GM23248 (cell line): ENCODE measurements around the gene MYMX. TPM values are rescaled to one million over a fixed set of nuclear protein-coding genes. Genes with fewer than 3 reads are reported as not detected.
A peak's percentile ranks its signal among the peaks of the same experiment; 100 is the strongest.

Experiments used
- DNase-seq: peaks from one replicate; pipeline ENCODE4 v3.0.0-alpha.2; 2015
- H2AFZ ChIP-seq: fragments of 200-600 bp; sonication (generic); 2 replicates; pipeline ENCODE4 v1.6.1; 2016; ENCODE audit warnings: antibody characterized with exemption
- H3F3A ChIP-seq: fragments of 200-600 bp; sonication (generic); 2 replicates; pipeline ENCODE4 v1.6.1; 2016; ENCODE audit warnings: mild to moderate bottlenecking, antibody characterized with exemption, mixed run types; ENCODE audit not compliant: insufficient read depth
- H3K27ac ChIP-seq: fragments of 200-600 bp; sonication (generic); 2 replicates; pipeline ENCODE4 v1.5.1; 2016; ENCODE audit warnings: mild to moderate bottlenecking
- H3K27me3 ChIP-seq: fragments of 200-600 bp; sonication (generic); replicated peaks from 2 replicates; pipeline ENCODE4 v1.6.1; 2016; ENCODE audit warnings: mild to moderate bottlenecking; ENCODE audit not compliant: insufficient read depth
- H3K36me3 ChIP-seq: fragments of 200-600 bp; sonication (generic); 2 replicates; pipeline ENCODE4 v1.6.1; 2016; ENCODE audit warnings: low read depth, mild to moderate bottlenecking
- H3K4me1 ChIP-seq: fragments of 200-600 bp; sonication (generic); 2 replicates; pipeline ENCODE4 v1.6.1; 2016; ENCODE audit warnings: mild to moderate bottlenecking; ENCODE audit not compliant: insufficient read depth
- H3K4me2 ChIP-seq: fragments of 200-600 bp; sonication (generic); one replicate; pipeline ENCODE4 v1.6.1; 2016; ENCODE audit warnings: mild to moderate bottlenecking; ENCODE audit not compliant: unreplicated experiment
- H3K4me3 ChIP-seq: fragments of 200-600 bp; sonication (generic); 2 replicates; pipeline ENCODE4 v1.5.1; 2016; ENCODE audit warnings: mild to moderate bottlenecking
- H3K79me2 ChIP-seq: fragments of 200-600 bp; sonication (generic); 2 replicates; pipeline ENCODE4 v1.6.1; 2016; ENCODE audit warnings: mild to moderate bottlenecking; ENCODE audit not compliant: insufficient read depth
- H3K9ac ChIP-seq: fragments of 200-600 bp; sonication (generic); 2 replicates; pipeline ENCODE4 v1.6.1; 2016; ENCODE audit warnings: mild to moderate bottlenecking
- H3K9me2 ChIP-seq: fragments of 200-600 bp; sonication (generic); 2 replicates; pipeline ENCODE4 v1.6.1; 2016; ENCODE audit warnings: mixed run types, mild to moderate bottlenecking, moderate library complexity; ENCODE audit not compliant: insufficient read depth
- H3K9me3 ChIP-seq: fragments of 200-600 bp; sonication (generic); one replicate; pipeline ENCODE4 v1.6.1; 2017; ENCODE audit warnings: low read depth
- H4K20me1 ChIP-seq: fragments of 200-600 bp; sonication (generic); 2 replicates; pipeline ENCODE4 v1.6.0; 2016; ENCODE audit not compliant: insufficient read depth
- EZH2 ChIP-seq: fragments of 200-600 bp; sonication (generic); IDR thresholded peaks from 2 replicates; pipeline ENCODE4 v1.6.1; 2018; ENCODE audit warnings: antibody characterized with exemption, mild to moderate bottlenecking; ENCODE audit not compliant: insufficient read depth, poor library complexity, severe bottlenecking
- EZH2phosphoT487 ChIP-seq: fragments of 200-600 bp; sonication (generic); IDR thresholded peaks from 2 replicates; pipeline ENCODE4 v1.6.1; 2018; ENCODE audit warnings: antibody characterized with exemption, moderate library complexity, mild to moderate bottlenecking, low read depth; ENCODE audit not compliant: insufficient read depth
- WGBS, 2 experiments: methylation state at CpG; one replicate each; pipeline ENCODE4 v1.1.6; 2015 to 2017; ENCODE audit warnings: low lambda C conversion rate in 2 of 2, low coverage in 1 of 2; ENCODE audit errors: missing lambda C conversion rate in 2 of 2; 5-methylcytosine and 5-hydroxymethylcytosine counted together
- in situ Hi-C: fragments of 300-500 bp; cut with MboI; formaldehyde crosslinking; loops from 2 replicates; pipeline ENCODE4 v1.15.0; 2020
- polyA plus RNA-seq: library from polyadenylated mRNA; unstranded; fragments of >200 nt; fragmentation: Nextera tagmentation; extraction: Ambion mirVana; gene quantifications from 2 replicates; pipeline ENCODE4 v1.2.1, GENCODE V29; 2016
- total RNA-seq: library from RNA; depleted of rRNA; stranded (reverse); fragments of >200 nt; shearing (Covaris generic); gene quantifications from 2 replicates; pipeline ENCODE4 v1.2.3, GENCODE V29; 2014

The MYMX gene
- total and polyA plus RNA-seq, 2 experiments from 2014 or later, result not detected

DNA sequence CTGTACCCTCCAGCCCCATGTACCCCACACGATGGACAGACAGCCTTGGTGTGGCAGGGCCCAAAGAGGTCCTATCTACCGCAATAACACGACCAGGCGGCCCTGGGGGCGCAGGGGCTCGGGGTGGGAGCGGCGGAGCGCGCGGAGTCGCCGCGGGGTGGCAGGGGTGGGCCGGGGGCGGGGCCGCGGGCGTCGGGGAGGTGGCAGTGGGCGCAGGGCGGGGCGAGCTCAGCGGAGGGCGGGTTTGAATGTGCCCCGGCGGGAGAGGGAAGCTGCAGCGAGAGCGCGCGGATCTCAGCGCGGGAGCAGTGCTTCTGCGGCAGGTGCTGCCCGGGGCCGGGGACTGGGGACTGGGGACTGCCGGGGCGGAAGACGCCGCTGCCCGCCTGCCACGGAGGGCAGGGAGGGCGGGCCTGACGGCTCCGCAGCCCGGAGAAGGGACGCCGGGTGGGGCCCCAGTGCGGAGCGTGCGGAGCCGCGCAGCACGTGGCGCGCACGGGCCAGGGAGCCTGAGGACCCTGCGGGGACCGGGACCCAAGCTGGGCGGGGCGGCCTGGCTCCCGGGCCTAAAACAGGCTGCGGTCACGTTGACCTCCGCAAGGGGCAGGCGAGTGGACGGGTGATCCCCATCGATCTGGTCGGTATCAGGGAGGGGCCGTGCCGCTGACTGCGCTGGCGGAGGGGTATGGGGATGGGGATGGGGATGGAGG is 6.7 kb downstream of the MYMX start, which contains the start of gene SLC29A1:
TSS of gene SLC29A1 (plus strand) at position 277 of the 710 bp plus-strand sequence. CDS start 3,719 bp downstream, outside the sequence.
- H3K4me2 ChIP-seq, result peak within 1 kb of the TSS; percentile 60
- H3K27me3 ChIP-seq, result no peaks in the 10 kb centered on the region
- peaks cover 14% of the 10 kb centered on the region for H3F3A ChIP-seq
- no peaks in the 10 kb centered on the region; the same call in 1 of the 2 replicates for H3K79me2 ChIP-seq
- no peaks in the 10 kb centered on the region for H3K9me2 ChIP-seq
- no peaks in the 10 kb centered on the region for H3K36me3 ChIP-seq
- peak within 1 kb of the TSS; percentile 67 for H3K4me3 ChIP-seq
- H3K27ac ChIP-seq, result no peak within 1 kb of the TSS
- no peaks in the 10 kb centered on the region for H4K20me1 ChIP-seq
- TF ChIP-seq EZH2phosphoT487, result no peak
- TF ChIP-seq EZH2, result no peak
- 0 to 1% methylated on average over 30 to 38 of the region's 73 CpGs for WGBS, 2 experiments
- peak; percentile 75 for DNase-seq
- H3K9ac ChIP-seq, result peak within 1 kb of the TSS; percentile 52
- in situ Hi-C loops, result no loop called here
- H2AFZ ChIP-seq, result peak within 1 kb of the TSS; percentile 71
- peaks cover 20% of the 10 kb centered on the region for H3K4me1 ChIP-seq
- H3K9me3 ChIP-seq, result no peaks in the 10 kb centered on the region

DNA sequence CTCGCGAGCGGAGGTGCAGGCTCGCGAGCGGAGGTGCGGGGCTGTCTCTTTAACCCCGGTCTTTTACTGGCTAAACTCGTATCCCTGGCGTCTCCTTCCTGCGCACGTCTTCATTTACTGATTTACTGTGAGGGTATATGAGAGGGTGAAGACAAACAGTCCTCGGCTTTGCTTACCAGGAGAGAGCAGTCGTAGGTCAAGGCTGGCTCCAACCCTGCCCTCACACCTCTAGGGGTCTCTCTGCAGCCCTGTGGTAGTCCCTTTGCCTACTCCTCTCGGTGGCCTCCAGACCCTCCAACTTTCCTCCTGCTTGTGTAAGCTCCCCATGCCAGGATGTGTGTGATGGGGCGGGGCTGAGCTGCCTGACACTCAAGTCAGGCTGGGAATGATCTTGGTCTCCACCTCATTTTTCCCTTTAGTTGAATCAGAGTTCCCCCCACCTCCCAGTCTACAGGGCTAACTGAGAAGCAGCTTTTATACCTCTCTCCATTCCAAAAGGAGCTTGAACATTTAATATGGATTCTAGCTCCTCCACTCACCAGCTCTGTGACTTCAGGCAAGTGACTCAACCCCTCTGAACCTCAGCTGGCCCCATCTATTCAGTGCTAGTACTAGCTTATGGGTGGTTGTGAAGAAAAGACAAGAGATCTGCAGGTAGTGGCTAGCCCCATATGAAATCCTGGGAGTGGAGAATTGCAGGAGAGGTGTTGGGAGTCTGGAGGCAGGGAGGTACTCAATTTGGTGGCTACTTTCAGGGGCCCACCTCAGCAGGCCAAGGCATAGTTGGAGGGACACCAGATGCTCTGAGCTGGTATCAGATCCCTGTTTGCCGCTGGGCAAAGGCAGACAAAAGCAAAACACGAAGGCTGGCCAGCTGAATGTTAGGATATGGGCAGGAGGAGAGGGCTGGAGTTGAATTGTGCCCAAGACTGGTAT is 7.6 kb downstream of the MYMX start:
- Histone ChIP-seq H3K4me2 (peak overlapping the region; percentile 60), H3K4me3 (peak overlapping the region; percentile 67), H2AFZ (peak overlapping the region; percentile 71), H3K36me3 (no peaks in the 10 kb centered on the region), H3K9ac (peak overlapping the region; percentile 52), H3F3A (0 out of 2 replicates have a peak, but pooled peaks cover 13% of the 10 kb centered on the region), H3K27ac (no peak overlapping the region), H4K20me1 (no peaks in the 10 kb centered on the region), H3K79me2 (no peaks in the 10 kb centered on the region; the same call in 1 of the 2 replicates), H3K27me3 (no peaks in the 10 kb centered on the region), H3K9me2 (no peaks in the 10 kb centered on the region), H3K4me1 (peaks cover 28% of the 10 kb centered on the region), H3K9me3 (no peaks in the 10 kb centered on the region)
- no peak for TF ChIP-seq EZH2phosphoT487
- TF ChIP-seq EZH2, result no peak
- in situ Hi-C loops, result no loop called here
- peak; percentile 63 for DNase-seq
- WGBS, 2 experiments, result 18 to 23% methylated on average over 8 to 12 of the region's 18 CpGs

DNA sequence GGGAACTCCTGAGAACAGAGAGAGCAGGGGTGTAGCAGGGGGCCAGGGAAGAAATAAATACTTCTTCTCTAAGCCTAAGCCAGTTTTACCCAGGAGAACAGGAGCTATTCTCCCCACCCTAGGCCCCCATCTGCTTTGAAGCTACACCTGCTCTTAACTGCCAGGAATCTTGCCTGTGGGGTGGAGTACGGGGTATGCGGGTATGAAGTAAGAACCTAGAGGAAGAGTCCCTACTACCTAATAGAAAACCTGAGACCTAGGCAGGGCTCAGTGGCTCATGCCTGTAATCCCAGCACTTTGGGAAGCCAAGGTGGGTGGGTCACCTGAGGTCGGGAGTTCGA is 8.2 kb downstream of the MYMX start:
- Histone ChIP-seq H3K27ac (no peak overlapping the region), H3K4me2 (no peak overlapping the region), H3K9me3 (no peaks in the 10 kb centered on the region), H3K79me2 (no peaks in the 10 kb centered on the region; the same call in 1 of the 2 replicates), H3K4me3 (no peak overlapping the region), H3K9ac (no peak overlapping the region), H3K4me1 (peaks cover 30% of the 10 kb centered on the region), H2AFZ (no peak overlapping the region), H3K27me3 (no peaks in the 10 kb centered on the region), H3K36me3 (no peaks in the 10 kb centered on the region), H4K20me1 (no peaks in the 10 kb centered on the region), H3F3A (0 out of 2 replicates have a peak, but pooled peaks cover 13% of the 10 kb centered on the region), H3K9me2 (no peaks in the 10 kb centered on the region)
- no peak for TF ChIP-seq EZH2
- no peak for TF ChIP-seq EZH2phosphoT487
- in situ Hi-C loops, result no loop called here
- DNase-seq, result no peak
- 79 to 84% methylated on average over 4 of the region's 4 CpGs for WGBS, 2 experiments

DNA sequence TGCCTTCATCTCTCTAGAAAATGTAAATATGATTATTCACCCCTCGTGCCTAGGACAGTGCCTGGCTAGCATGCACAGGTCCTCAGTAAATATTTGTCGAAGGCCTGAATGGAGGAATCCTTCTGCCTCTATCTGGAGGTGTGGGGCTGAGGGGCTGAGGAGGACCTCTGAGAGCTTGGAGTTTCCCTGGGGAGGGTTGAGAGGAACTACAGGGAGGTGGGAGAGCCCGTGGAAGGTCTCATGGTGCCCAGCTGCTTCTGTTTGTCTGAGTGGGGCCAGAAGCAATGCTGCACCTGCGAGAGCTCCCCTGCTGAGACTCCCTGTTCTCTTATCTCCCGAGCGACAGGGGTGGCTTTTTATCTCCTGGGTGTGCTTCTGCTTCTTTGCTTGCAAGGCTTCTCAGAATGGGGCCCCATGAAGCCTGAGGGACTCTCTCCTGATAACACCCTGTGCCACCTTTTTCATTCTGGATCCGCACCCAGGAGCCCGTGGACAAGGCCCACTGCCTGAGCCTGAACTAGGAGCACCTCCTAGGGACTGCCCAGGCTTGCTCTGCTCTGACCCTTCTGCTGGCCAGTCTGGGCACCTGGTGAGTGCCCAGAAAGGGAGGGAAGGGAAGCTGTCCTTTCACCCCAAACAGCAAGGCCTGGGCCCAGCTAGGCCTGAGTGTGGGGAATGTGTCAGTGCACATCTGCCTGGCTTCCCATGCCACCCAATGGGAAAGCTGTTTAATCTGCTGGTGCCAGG is 9.0 kb downstream of the MYMX start:
- Histone ChIP-seq H3K36me3 (no peaks in the 10 kb centered on the region), H3K4me2 (no peak overlapping the region), H3K9me2 (no peaks in the 10 kb centered on the region), H3K27me3 (no peaks in the 10 kb centered on the region), H3K4me1 (peaks cover 30% of the 10 kb centered on the region), H2AFZ (no peak overlapping the region), H3F3A (0 out of 2 replicates have a peak, but pooled peaks cover 12% of the 10 kb centered on the region), H3K79me2 (no peaks in the 10 kb centered on the region; the same call in 1 of the 2 replicates), H3K4me3 (no peak overlapping the region), H4K20me1 (no peaks in the 10 kb centered on the region), H3K9ac (no peak overlapping the region), H3K27ac (no peak overlapping the region), H3K9me3 (no peaks in the 10 kb centered on the region)
- DNase-seq, result no peak
- in situ Hi-C loops, result no loop called here
- 82 to 91% methylated on average over 8 of the region's 8 CpGs for WGBS, 2 experiments
- TF ChIP-seq EZH2, result no peak
- no peak for TF ChIP-seq EZH2phosphoT487
